A549 treated with CORT108297 at 1 μM for 4 hours (cell line): ENCODE measurements around the gene CALHM2. TPM values are rescaled to one million over a fixed set of nuclear protein-coding genes. Genes with fewer than 3 reads are reported as not detected.

Source experiments
- total RNA-seq: library from RNA; stranded (reverse); fragments of 200-300 nt; extraction: Qiagen RNA extraction; gene quantifications from 5 replicates; pipeline ENCODE4 v1.2.3, GENCODE V29; 2022

Gene CALHM2, protein sequence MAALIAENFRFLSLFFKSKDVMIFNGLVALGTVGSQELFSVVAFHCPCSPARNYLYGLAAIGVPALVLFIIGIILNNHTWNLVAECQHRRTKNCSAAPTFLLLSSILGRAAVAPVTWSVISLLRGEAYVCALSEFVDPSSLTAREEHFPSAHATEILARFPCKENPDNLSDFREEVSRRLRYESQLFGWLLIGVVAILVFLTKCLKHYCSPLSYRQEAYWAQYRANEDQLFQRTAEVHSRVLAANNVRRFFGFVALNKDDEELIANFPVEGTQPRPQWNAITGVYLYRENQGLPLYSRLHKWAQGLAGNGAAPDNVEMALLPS
- total RNA-seq = 4.5 to 7.6 TPM (median 6.0 TPM) in 5 replicates

DNA sequence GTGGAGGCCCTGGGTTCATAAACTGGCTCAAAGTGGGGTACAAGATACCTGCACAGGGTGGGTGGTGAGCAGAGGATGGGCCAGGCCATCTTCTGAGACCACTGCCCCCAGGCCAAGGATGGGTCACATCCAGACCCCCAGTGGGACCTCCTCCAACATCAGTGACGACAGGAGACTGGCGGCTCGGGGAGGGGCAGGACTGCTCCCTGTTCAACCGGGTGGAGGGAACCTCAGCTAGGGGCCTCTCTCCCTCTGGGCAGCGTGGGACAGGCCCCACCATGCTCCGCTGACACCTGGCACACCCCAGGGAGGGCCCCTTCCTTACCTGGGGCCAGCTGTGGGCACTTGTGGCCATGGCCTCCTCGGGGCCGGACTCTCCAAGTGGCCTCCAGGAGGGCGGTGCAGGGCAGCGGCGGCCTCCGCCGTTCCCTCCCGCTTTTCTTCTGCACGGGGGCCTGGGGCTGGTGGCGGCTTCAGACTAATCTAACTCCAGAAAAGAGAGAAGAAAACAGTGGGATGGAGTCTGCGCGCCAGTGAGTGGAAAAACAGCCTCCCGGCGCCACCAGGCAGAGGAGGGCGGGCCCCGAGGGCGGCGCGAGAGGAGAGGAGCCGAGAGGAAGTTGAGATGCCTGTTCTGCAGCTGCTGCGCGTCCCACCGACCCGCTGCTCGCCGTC lies at the start of gene CALHM2:
TSS of gene CALHM2 (minus strand) at position 540 of the 675 bp plus-strand sequence. CDS start 2,429 bp downstream, outside the sequence.

DNA sequence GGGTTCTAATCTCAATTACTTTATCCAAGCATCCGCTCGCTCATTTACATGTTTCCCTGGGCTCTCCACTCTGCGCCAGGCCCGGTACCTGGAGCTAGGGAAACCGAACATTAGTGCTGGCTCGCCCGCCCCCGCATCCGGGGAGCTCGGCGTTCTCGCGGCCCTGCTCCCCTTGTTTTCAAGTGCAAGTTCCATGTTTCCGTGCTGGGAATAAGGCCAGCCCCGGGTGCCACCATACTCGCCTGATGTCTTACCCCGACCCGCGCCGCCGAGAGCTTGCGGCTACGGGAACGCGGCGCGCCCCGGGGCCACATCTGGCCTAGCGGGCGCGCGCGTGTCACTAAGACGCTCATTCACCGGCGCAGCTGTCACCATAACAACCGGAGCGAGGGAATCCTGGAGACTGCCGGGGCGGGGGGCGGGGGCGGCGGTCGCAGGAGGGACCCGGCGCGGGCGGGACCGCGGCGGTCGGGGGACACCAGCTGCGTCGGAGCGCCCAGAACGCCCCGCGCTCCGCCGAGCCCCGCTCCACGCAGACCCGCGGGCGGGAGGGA lies 41.3 kb upstream of the CALHM2 start, which contains the start of gene NEURL1:
TSS of gene NEURL1 (plus strand) at position 344 of the 554 bp plus-strand sequence. CDS start 683 bp downstream, outside the sequence.

DNA sequence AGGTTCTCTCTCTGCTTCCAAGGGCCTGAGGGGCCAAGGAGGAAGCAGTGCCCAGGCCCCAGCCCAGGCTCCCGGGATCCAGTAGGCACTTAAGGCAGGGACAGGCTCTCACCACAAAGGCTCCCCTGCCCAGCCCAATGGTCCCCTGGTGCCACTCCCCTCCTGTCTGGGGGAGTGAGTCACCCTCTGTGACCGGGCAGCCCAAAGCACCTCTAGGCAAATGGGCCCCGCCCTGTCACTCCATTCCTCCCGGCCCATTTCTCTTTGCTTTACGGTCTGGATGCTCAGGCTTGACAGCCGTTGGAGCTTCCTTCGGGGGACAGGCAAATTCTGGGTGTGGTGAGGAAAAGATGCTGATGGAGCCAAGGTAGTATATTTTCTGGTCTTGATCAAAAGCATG lies 27.0 kb upstream of the CALHM2 start, which contains the start of gene CALHM3:
TSS of gene CALHM3 (minus strand) at position 106 of the 400 bp plus-strand sequence. CDS start 208 bp downstream, outside the sequence.

DNA sequence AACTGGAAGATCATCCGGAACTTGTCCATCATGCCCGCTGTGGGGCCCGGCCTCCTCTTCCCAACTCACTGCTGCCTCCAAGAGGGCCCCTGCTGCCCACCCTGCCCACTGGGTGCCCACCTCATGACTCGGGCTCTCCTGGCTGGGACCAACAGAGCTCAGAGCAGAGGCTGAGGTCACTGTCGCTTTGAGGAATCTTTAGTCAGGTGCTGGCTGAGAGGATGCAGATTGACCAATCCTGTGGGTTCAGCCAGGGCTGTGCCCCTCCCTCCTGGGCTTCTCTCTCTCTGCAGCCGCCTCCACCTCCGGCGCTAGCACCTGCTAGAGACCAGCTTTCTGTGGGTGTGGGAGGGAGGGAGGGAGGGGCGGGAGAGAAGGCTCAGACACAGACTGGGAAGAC lies 6.5 kb upstream of the CALHM2 start, which contains the start of gene CALHM1:
TSS of gene CALHM1 (minus strand) at position 181 of the 400 bp plus-strand sequence. CDS start at position 32, 149 bp downstream.

Other genes starting within 250 kb of the CALHM2 start
- 0.05 to 0.08 TPM (median 0.07 TPM) in 4 of 5 replicates, not detected in the other for gene RPEL1, start 206.5 kb downstream of the CALHM2 start, total RNA-seq
- 22.8 to 31.4 TPM (median 25.0 TPM) in 5 replicates for gene INA, start 175.2 kb downstream of the CALHM2 start, total RNA-seq
- gene PCGF6, start 101.2 kb downstream of the CALHM2 start, total RNA-seq = 10.4 to 13.1 TPM (median 11.3 TPM) in 5 replicates
- gene TAF5, start 84.4 kb downstream of the CALHM2 start, total RNA-seq = 3.2 to 4.0 TPM (median 3.6 TPM) in 5 replicates
- 484 to 582 TPM (median 511 TPM) in 5 replicates for gene ATP5MK, start 55.9 kb downstream of the CALHM2 start, total RNA-seq
- gene PDCD11, start 55.7 kb downstream of the CALHM2 start, total RNA-seq = 37.9 to 41.3 TPM (median 41.0 TPM) in 5 replicates
- 0.02 TPM in 1 of 5 replicates, not detected in the others for gene CALHM1, start 6.5 kb upstream of the CALHM2 start, total RNA-seq
- gene CALHM3, start 26.9 kb upstream of the CALHM2 start, total RNA-seq = 0.45 to 0.74 TPM (median 0.49 TPM) in 5 replicates
- 0.20 to 0.59 TPM (median 0.52 TPM) in 5 replicates for gene NEURL1, start 41.3 kb upstream of the CALHM2 start, total RNA-seq